PC-3 (cell line): ENCODE measurements around the gene PNMA1. TPM values are rescaled to one million over a fixed set of nuclear protein-coding genes. Genes with fewer than 3 reads are reported as not detected.

Experiments used
- ATAC-seq: fragments of 200-7000 bp; cut with Tn5 transposase; 2 replicates; pipeline ENCODE4 v1.9.1; 2020; ENCODE audit warnings: mild to moderate bottlenecking, moderate library complexity
- BruUV-seq: library from RNA; stranded (reverse); fragments of 400-500 nt; replicated peaks from 2 replicates; lab custom pipeline; 2021; lab: Mats Ljungman, UMichigan
- CTCF ChIA-PET: fragments of 300-600 bp; sonication (Branson Sonifier 250); formaldehyde crosslinking; loops from one replicate; lab custom pipeline; 2022; ENCODE audit warnings: antibody characterized with exemption; lab: Charles Lee
- POLR2A ChIA-PET: fragments of 300-600 bp; sonication (Branson Sonifier 250); formaldehyde crosslinking; loops from one replicate; lab custom pipeline; 2022; ENCODE audit warnings: antibody characterized with exemption; ENCODE audit not compliant: unreplicated experiment; lab: Charles Lee
- DNase-seq: peaks from one replicate; pipeline ENCODE4 v3.0.0-alpha.2; 2015
- H2AFZ ChIP-seq: fragments of 300-600 bp; sonication (generic); 2 replicates; pipeline ENCODE4 v1.6.0; 2016; ENCODE audit warnings: antibody characterized with exemption, low read length
- H3F3A ChIP-seq: fragments of 300-600 bp; sonication (generic); one replicate; pipeline ENCODE4 v1.6.0; 2017; ENCODE audit warnings: antibody characterized with exemption, low read length, control low read depth, mild to moderate bottlenecking; ENCODE audit not compliant: unreplicated experiment
- H3K27ac ChIP-seq: fragments of 300-600 bp; sonication (generic); 2 replicates; pipeline ENCODE4 v1.5.1; 2016; ENCODE audit warnings: mild to moderate bottlenecking, low read length
- H3K27me3 ChIP-seq: fragments of 300-600 bp; sonication (generic); 2 replicates; pipeline ENCODE4 v1.6.1; 2016; ENCODE audit warnings: low read length, mixed read lengths
- H3K36me3 ChIP-seq: fragments of 300-600 bp; sonication (generic); 2 replicates; pipeline ENCODE4 v1.6.1; 2016; ENCODE audit warnings: low read depth, mixed run types, low read length, mixed read lengths
- H3K4me1 ChIP-seq: fragments of 300-600 bp; sonication (generic); 2 replicates; pipeline ENCODE4 v1.5.1; 2016; ENCODE audit warnings: low read length; ENCODE audit not compliant: insufficient read depth
- H3K4me2 ChIP-seq: fragments of 300-600 bp; sonication (generic); 2 replicates; pipeline ENCODE4 v1.6.0; 2016; ENCODE audit warnings: low read length
- H3K4me3 ChIP-seq: fragments of 300-600 bp; sonication (generic); 2 replicates; pipeline ENCODE4 v1.5.1; 2016; ENCODE audit warnings: mild to moderate bottlenecking, low read length, mixed read lengths
- H3K79me2 ChIP-seq: fragments of 300-600 bp; sonication (generic); 2 replicates; pipeline ENCODE4 v1.6.1; 2017; ENCODE audit warnings: low read length, mixed read lengths
- H3K9ac ChIP-seq: fragments of 300-600 bp; sonication (generic); 2 replicates; pipeline ENCODE4 v1.6.0; 2016; ENCODE audit warnings: mild to moderate bottlenecking, low read length
- H3K9me2 ChIP-seq: fragments of 300-600 bp; sonication (generic); replicated peaks from 2 replicates; pipeline ENCODE4 v1.6.1; 2016; ENCODE audit warnings: mixed run types, low read length, mixed read lengths
- H3K9me3 ChIP-seq: fragments of 300-600 bp; sonication (generic); 2 replicates; pipeline ENCODE4 v1.6.1; 2016; ENCODE audit warnings: low read length, mixed read lengths
- H4K20me1 ChIP-seq: fragments of 300-600 bp; sonication (generic); 2 replicates; pipeline ENCODE4 v1.6.1; 2016; ENCODE audit warnings: low read length, mixed read lengths
- EZH2 ChIP-seq: fragments of 300-600 bp; sonication (generic); IDR thresholded peaks from one replicate; pipeline ENCODE4 v1.6.1; 2017; ENCODE audit warnings: antibody characterized with exemption, mild to moderate bottlenecking, low read length; ENCODE audit not compliant: unreplicated experiment
- EZH2phosphoT487 ChIP-seq: fragments of 300-600 bp; sonication (generic); IDR thresholded peaks from 2 replicates; pipeline ENCODE4 v1.6.1; 2018; ENCODE audit warnings: mild to moderate bottlenecking, antibody characterized with exemption, low read length, borderline replicate concordance
- intact Hi-C: fragments of 100-400 bp; cut with micrococcal nuclease; formaldehyde crosslinking; loops from 2 replicates; pipeline ENCODE4 v1.9.0; 2023
- total RNA-seq: library from RNA; depleted of rRNA; stranded (reverse); fragments of >200 nt; gene quantifications from 2 replicates; pipeline ENCODE4 v1.2.3, GENCODE V29; 2014
- TF ChIP-seq, protein P1 (sequence below): fragments of 300-600 bp; sonication (generic); conservative IDR thresholded peaks from 2 replicates; pipeline ENCODE4 v1.5.1; 2017; ENCODE audit warnings: antibody characterized with exemption, low read depth, mild to moderate bottlenecking, low read length

The PNMA1 gene
- total RNA-seq, 1 experiment from 2014 or later = 30.8 TPM

DNA sequence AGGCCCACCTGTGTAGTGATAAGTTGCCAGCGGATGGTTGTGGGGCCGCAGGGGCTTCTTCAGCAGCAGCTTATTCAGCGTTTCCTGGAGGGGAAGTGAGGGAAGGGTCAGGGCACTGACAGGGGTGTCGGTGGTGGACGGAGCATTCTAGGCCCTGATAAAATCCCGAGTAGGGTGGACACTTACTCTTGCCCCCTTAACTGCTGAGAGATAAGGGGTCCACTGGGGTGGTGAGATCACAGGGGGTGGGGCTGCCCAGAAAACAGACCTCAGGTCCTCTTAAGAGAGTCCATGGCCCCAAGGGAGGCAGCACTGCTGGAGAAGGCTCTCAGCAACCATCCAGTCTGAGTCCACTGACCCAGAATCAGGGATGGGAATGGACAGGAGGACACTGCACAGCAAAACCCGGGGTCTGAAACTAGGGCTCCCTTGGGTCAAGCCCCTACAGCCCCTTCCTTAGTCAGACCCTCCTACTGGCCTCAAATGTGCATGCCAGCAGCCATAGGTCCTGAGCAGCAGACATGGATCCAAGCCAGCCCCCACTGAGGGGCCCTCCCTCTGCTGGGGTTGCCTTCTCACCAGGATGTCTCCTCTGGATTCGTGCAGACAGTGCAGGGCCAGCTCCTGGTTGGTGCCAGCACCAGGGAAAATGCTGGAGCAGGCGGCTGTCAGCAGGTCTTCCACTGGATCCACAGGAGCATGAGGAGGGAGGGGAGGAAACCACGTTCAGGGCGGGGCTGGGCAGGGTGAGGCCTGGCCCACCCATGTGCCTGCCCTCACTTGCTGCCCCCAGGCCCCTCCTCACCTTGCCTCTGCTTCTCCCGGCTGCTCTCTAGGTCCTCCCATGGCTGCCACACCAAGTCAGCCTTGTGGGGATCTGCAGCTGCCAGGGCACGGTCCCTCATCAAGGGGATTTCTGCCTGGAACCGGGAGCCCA lies 12.1 kb upstream of the PNMA1 start:
- Histone ChIP-seq H3K79me2 (peaks cover 20% of the 10 kb centered on the region), H3K9me3 (no peaks in the 10 kb centered on the region), H3K9me2 (no peaks in the 10 kb centered on the region), H3K4me2 (0 out of 2 replicates have a peak overlapping the region, but pooled peaks have one; percentile 2), H3K27me3 (no peaks in the 10 kb centered on the region), H3K27ac (peak overlapping the region; percentile 70), H3K4me1 (peaks cover 44% of the 10 kb centered on the region), H3K4me3 (no peak overlapping the region), H2AFZ (no peak overlapping the region), H3K9ac (no peak overlapping the region), H3K36me3 (peaks cover 70% of the 10 kb centered on the region), H4K20me1 (no peaks in the 10 kb centered on the region), H3F3A (peaks cover 6% of the 10 kb centered on the region)
- BruUV-seq = no TSS peak
- intact Hi-C loops = loop anchor here (10.0 kb wide), 1 partner anchor 309 kb away; no protein-coding TSS in a partner anchor
- DNase-seq (no peak), ATAC-seq (no peak)
- CTCF ChIA-PET = interaction anchor here (0.5 to 0.6 kb wide), 2 partner anchors 17 to 119 kb away, joined by 3 read pairs; no protein-coding TSS in a partner anchor
- TF ChIP-seq, protein P1, sequence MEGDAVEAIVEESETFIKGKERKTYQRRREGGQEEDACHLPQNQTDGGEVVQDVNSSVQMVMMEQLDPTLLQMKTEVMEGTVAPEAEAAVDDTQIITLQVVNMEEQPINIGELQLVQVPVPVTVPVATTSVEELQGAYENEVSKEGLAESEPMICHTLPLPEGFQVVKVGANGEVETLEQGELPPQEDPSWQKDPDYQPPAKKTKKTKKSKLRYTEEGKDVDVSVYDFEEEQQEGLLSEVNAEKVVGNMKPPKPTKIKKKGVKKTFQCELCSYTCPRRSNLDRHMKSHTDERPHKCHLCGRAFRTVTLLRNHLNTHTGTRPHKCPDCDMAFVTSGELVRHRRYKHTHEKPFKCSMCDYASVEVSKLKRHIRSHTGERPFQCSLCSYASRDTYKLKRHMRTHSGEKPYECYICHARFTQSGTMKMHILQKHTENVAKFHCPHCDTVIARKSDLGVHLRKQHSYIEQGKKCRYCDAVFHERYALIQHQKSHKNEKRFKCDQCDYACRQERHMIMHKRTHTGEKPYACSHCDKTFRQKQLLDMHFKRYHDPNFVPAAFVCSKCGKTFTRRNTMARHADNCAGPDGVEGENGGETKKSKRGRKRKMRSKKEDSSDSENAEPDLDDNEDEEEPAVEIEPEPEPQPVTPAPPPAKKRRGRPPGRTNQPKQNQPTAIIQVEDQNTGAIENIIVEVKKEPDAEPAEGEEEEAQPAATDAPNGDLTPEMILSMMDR = no peak
- no peak for TF ChIP-seq EZH2phosphoT487
- no peak for TF ChIP-seq EZH2
- POLR2A ChIA-PET = interaction anchor here (0.6 kb wide), 1 partner anchor 50 kb away, joined by 3 read pairs; no protein-coding TSS in a partner anchor

DNA sequence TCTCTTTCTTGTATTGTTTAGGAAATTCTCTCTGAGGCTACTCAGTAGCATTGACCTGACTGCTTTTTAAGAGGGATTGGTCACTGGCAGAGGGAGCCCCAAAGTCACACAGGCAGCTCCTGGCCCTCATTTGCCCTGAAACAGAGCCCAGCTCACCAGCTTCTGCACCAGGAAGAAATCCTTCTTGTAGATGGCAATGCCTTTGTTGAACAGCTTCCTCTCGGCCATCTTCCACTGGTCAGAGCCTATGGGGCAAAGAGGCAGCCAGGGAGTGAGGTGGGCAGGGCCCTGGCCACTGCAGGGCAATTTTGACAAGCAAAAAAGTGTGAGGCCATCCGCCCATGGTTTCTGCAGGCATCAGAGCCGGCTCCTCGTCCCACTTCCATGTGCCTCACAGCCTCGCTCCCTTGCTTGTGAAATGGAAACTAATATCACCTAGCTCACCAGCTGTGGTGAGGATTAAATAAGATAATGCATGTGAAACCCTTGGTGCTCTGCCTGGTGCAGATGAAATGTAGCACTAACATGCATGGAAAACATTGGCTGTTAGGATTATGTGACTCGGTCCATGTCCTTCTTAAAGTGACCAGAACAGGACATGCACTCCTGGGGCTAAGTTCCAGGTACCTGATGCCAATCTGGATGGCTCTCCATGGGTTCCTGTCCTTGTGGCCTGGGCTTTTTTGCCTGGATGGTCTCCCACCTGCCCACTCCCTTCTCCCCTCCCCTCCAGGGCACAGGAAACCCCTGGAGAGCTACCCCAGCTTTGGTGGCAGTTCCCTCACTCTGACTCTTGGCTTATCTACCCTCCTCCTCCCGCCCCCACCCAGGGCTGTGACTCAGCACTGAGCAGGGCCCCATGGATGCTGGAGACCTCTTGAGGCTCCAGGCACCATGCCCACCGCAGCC lies 11.2 kb upstream of the PNMA1 start:
- ChIA-PET POLR2A (interaction anchor here (0.7 kb wide), 1 partner anchor 60 kb away, joined by 5 read pairs; no protein-coding TSS in a partner anchor), CTCF (interaction anchor here (0.6 kb wide), 1 partner anchor 18 kb away, joined by 3 read pairs; no protein-coding TSS in a partner anchor)
- peak overlapping the region; percentile 34; the same call in 1 of the 2 replicates for H3K4me2 ChIP-seq
- BruUV-seq = no TSS peak
- H3K27me3 ChIP-seq = no peaks in the 10 kb centered on the region
- no peaks in the 10 kb centered on the region for H3K9me2 ChIP-seq
- peak overlapping the region; percentile 70 for H3K27ac ChIP-seq
- H4K20me1 ChIP-seq = no peaks in the 10 kb centered on the region
- TF ChIP-seq, protein P1 = no peak
- no peak for TF ChIP-seq EZH2
- no peak for TF ChIP-seq EZH2phosphoT487
- H3K4me3 ChIP-seq = no peak overlapping the region
- peaks cover 6% of the 10 kb centered on the region for H3F3A ChIP-seq
- ATAC-seq (no peak), DNase-seq (no peak)
- no peak overlapping the region for H2AFZ ChIP-seq
- intact Hi-C loops = loop anchor here (10.0 kb wide), 1 partner anchor 309 kb away; no protein-coding TSS in a partner anchor
- no peaks in the 10 kb centered on the region for H3K9me3 ChIP-seq
- H3K36me3 ChIP-seq = peaks cover 71% of the 10 kb centered on the region
- H3K9ac ChIP-seq = no peak overlapping the region
- H3K79me2 ChIP-seq = peaks cover 14% of the 10 kb centered on the region
- peaks cover 44% of the 10 kb centered on the region for H3K4me1 ChIP-seq
